Body of pancreas (tissue), 4 donors: ENCODE measurements around the gene SKAP1.

Experiments used
- CTCF ChIP-seq, 7 experiments: fragments of 450-650 bp in 4 of 7; fragments of 200-600 bp in 3 of 7; sonication (generic) in 3 of 7; IDR thresholded peaks; one replicate each; pipeline ENCODE4 v1.5.1; 2016 to 2019; ENCODE audit warnings: antibody characterized with exemption in 7 of 7
- POLR2A ChIP-seq, 3 donors: fragments of 450-650 bp; IDR thresholded peaks; one replicate each; pipeline ENCODE4 v1.6.1; 2016; ENCODE audit warnings: antibody characterized with exemption in 3 of 3, mild to moderate bottlenecking in 2 of 3

- TF ChIP-seq CTCF (IDR thresholded peaks at IDR 0.05) (no peak), POLR2A (IDR thresholded peaks at IDR 0.05) (no peak)
These were observed 329.4 kb downstream of the SKAP1 start for GRCh38 chr17:48100591-48101011.
